K562 (cell line): ENCODE measurements around the gene CPLANE2. TPM values are rescaled to one million over a fixed set of nuclear protein-coding genes. Genes with fewer than 3 reads are reported as not detected.

Source experiments
- ATF3 ChIP-seq, 2 experiments: fragments of 450-650 bp in 1 of 2; sonication (generic) in 1 of 2; formaldehyde crosslinking in 1 of 2; IDR thresholded peaks in 1 of 2; conservative IDR thresholded peaks in 1 of 2; 2 replicates each; pipeline versions ENCODE4 v1.6.1 to v1.8.1; 2016 to 2023; ENCODE audit warnings: mild to moderate bottlenecking in 2 of 2, moderate library complexity in 2 of 2, inconsistent platforms in 1 of 2, missing genetic modification reagents in 1 of 2
- BHLHE40 ChIP-seq: IDR thresholded peaks from 2 replicates; pipeline ENCODE4 v1.6.1; 2011; ENCODE audit warnings: low read length, improper control_type of control experiment
- ERF ChIP-seq: fragments of 450-650 bp; formaldehyde crosslinking; IDR thresholded peaks from 2 replicates; pipeline ENCODE4 v1.4.0; 2020; ENCODE audit warnings: mild to moderate bottlenecking, mixed read lengths
- FOXJ3 ChIP-seq: sonication (generic); formaldehyde crosslinking; IDR thresholded peaks from 2 replicates; pipeline ENCODE4 v1.4.0; 2020; ENCODE audit warnings: mild to moderate bottlenecking, missing genetic modification reagents
- FOXK1 ChIP-seq: sonication (generic); formaldehyde crosslinking; IDR thresholded peaks from 2 replicates; pipeline ENCODE4 v1.8.0; 2022; ENCODE audit warnings: missing genetic modification reagents, mild to moderate bottlenecking, borderline replicate concordance
- GATAD2B ChIP-seq: fragments of 450-650 bp; IDR thresholded peaks from 2 replicates; pipeline ENCODE4 v1.6.1; 2017; ENCODE audit warnings: mild to moderate bottlenecking, borderline replicate concordance
- KDM2B ChIP-seq: fragments of 250-450 bp; sonication (Bioruptor Pico); IDR thresholded peaks from 2 replicates; pipeline ENCODE4 v1.8.0; 2021; ENCODE audit warnings: mild to moderate bottlenecking, moderate library complexity
- MAFF ChIP-seq: IDR thresholded peaks from 2 replicates; pipeline ENCODE4 v1.6.1; 2012; ENCODE audit warnings: low read length, improper control_type of control experiment
- MBD1 ChIP-seq: fragments of 250-450 bp; sonication (Bioruptor Pico); IDR thresholded peaks from 2 replicates; pipeline ENCODE4 v1.8.0; 2022; ENCODE audit warnings: inconsistent platforms
- MTF1 ChIP-seq: fragments of 250-450 bp; sonication (Bioruptor Pico); IDR thresholded peaks from 2 replicates; pipeline ENCODE4 v1.9.0; 2021; ENCODE audit warnings: moderate library complexity, mild to moderate bottlenecking, inconsistent platforms, borderline replicate concordance
- MYBL2 ChIP-seq, 2 experiments: fragments of 450-650 bp in 1 of 2; sonication (generic) in 1 of 2; formaldehyde crosslinking in 1 of 2; IDR thresholded peaks; 2 replicates each; pipeline versions ENCODE4 v1.6.1 to v1.8.1; 2017 to 2022; ENCODE audit warnings: borderline replicate concordance in 1 of 2, inconsistent platforms in 1 of 2, low read depth in 1 of 2, mild to moderate bottlenecking in 1 of 2, missing genetic modification reagents in 1 of 2, moderate library complexity in 1 of 2
- NFATC3 ChIP-seq: fragments of 450-650 bp; IDR thresholded peaks from 2 replicates; pipeline ENCODE4 v1.6.1; 2017; ENCODE audit warnings: mild to moderate bottlenecking
- PATZ1 ChIP-seq: fragments of 250-450 bp; sonication (Bioruptor Pico); IDR thresholded peaks from 2 replicates; pipeline ENCODE4 v1.5.0; 2020; ENCODE audit warnings: mild to moderate bottlenecking, borderline replicate concordance
- POLR2AphosphoS2 ChIP-seq: IDR thresholded peaks from 2 replicates; pipeline ENCODE4 v1.6.1; 2012; ENCODE audit warnings: low read length, improper control_type of control experiment
- RFX1 ChIP-seq: fragments of 450-650 bp; IDR thresholded peaks from 2 replicates; pipeline ENCODE4 v1.6.1; 2016; ENCODE audit warnings: mild to moderate bottlenecking, moderate library complexity
- SMC3 ChIP-seq: conservative IDR thresholded peaks from 2 replicates; pipeline ENCODE4 v1.6.1; 2011; ENCODE audit warnings: low read depth, low read length, improper control_type of control experiment; ENCODE audit not compliant: insufficient read depth
- TFAP4 ChIP-seq: sonication (generic); formaldehyde crosslinking; IDR thresholded peaks from 2 replicates; pipeline ENCODE4 v1.8.0; 2022; ENCODE audit warnings: missing genetic modification reagents, mild to moderate bottlenecking, moderate library complexity, borderline replicate concordance
- ZBTB12 ChIP-seq: fragments of 250-450 bp; sonication (Bioruptor Pico); IDR thresholded peaks from 2 replicates; pipeline ENCODE4 v1.4.0; 2020
- ZNF184 ChIP-seq: sonication (generic); formaldehyde crosslinking; IDR thresholded peaks from 2 replicates; pipeline ENCODE4 v1.5.0; 2020; ENCODE audit warnings: missing genetic modification reagents
- ZNF445 ChIP-seq: fragments of 250-450 bp; sonication (Bioruptor Pico); IDR thresholded peaks from 2 replicates; pipeline ENCODE4 v1.4.0; 2020; ENCODE audit warnings: low read depth, mild to moderate bottlenecking, moderate library complexity
- polyA plus RNA-seq, 8 experiments: library from polyadenylated mRNA; depleted of rRNA in 4 of 8; stranded (reverse) in 5 of 8; unstranded in 3 of 8; fragments of >200 nt; fragmentation: Nextera tagmentation in 2 of 8; fragmentation: Illumina TruSeq in 1 of 8; extraction: Ambion mirVana in 2 of 8; extraction: Trizol in 1 of 8; gene quantifications; 2 replicates each; pipeline versions ENCODE4 v1.2.1 to v1.2.3, GENCODE V29; 2011 to 2014; ENCODE audit warnings: inconsistent platforms in 1 of 8, missing spikeins in 1 of 8
- total RNA-seq, 7 experiments: library from RNA; depleted of rRNA in 6 of 7; stranded (reverse); fragments of >200 nt in 6 of 7; fragmentation: Illumina TruSeq in 2 of 7; extraction: Trizol in 2 of 7; gene quantifications; 2 replicates each; pipeline versions ENCODE4 v1.2.1 to v1.2.3, GENCODE V29; 2011 to 2021; ENCODE audit warnings: low replicate concordance in 1 of 7

Gene CPLANE2
- total and polyA plus RNA-seq, 9 of the 15 experiments (the other 6 are each of a cell fraction or from before 2014, with no cell fraction given) = 0.17 to 20.9 (median 8.1) TPM

- no peak for TF ChIP-seq ZNF445 (CRISPR knock-in tag)
- TF ChIP-seq RFX1 = no peak
- TF ChIP-seq MAFF = no peak
- TF ChIP-seq NFATC3 = 0 out of 2 replicates have a peak, but pooled peaks have one; percentile 38
- no peak for TF ChIP-seq FOXK1 (CRISPR knock-in tag)
- no peak for TF ChIP-seq KDM2B
- TF ChIP-seq MTF1 (CRISPR knock-in tag) = no peak
- no peak for TF ChIP-seq ZNF184 (CRISPR knock-in tag)
- TF ChIP-seq BHLHE40 = peak; percentile 3; the same call in 1 of the 2 replicates
- no peak for TF ChIP-seq MYBL2 (IDR thresholded peaks at IDR 0.05; ENCODE audit: low read depth)
- TF ChIP-seq MYBL2 (CRISPR knock-in tag; IDR thresholded peaks at IDR 0.05; ENCODE audit: borderline replicate concordance) = no peak
- TF ChIP-seq MBD1 (CRISPR knock-in tag) = 0 out of 2 replicates have a peak, but pooled peaks have one; percentile 5
- no peak; the same call in 1 of the 2 replicates for TF ChIP-seq ERF (CRISPR knock-in tag)
- TF ChIP-seq POLR2AphosphoS2 = peak; percentile 76; the same call in 1 of the 2 replicates
- TF ChIP-seq TFAP4 = peak; percentile 55; the same call in 1 of the 2 replicates
- TF ChIP-seq SMC3 = peak; percentile 93
- no peak; the same call in 1 of the 2 replicates for TF ChIP-seq GATAD2B
- TF ChIP-seq FOXJ3 (CRISPR knock-in tag) = no peak
- no peak for TF ChIP-seq PATZ1 (CRISPR knock-in tag)
- no peak for TF ChIP-seq ATF3 (IDR thresholded peaks at IDR 0.05)
- 0 out of 2 replicates have a peak, but pooled peaks have one; percentile 39 for TF ChIP-seq ATF3 (CRISPR knock-in tag; conservative IDR thresholded peaks at IDR 0.05)
- TF ChIP-seq ZBTB12 (CRISPR knock-in tag) = no peak
Measured at GRCh38 chr1:16243936-16244649, 7.1 kb upstream of the CPLANE2 start (continued).
